ENCODE data around the gene TEDC1.

- no peak for TF ChIP-seq CTCF (IDR thresholded peaks at IDR 0.05)
- TF ChIP-seq POLR2A (IDR thresholded peaks at IDR 0.05): no peak
These were observed 11.5 kb upstream of the TEDC1 start for GRCh38 chr14:105479431-105480158.

All from lower leg skin (tissue), 3 donors.